HCEC 1CT (cell line): ENCODE measurements around the gene RPS17.
"Not testable (repeated sequence)": the region's sequence is repeated elsewhere in the genome, so short reads cannot be mapped to it uniquely, and the experiment has no call there.

Experiments used
- DNase-seq: peaks from one replicate; pipeline ENCODE4 v3.0.0-alpha.2; 2017

RPS17 gene

GRCh38 chr15:82545002-82545401 lies 4.7 kb upstream of the RPS17 start:
- DNase-seq = no peak

DNA sequence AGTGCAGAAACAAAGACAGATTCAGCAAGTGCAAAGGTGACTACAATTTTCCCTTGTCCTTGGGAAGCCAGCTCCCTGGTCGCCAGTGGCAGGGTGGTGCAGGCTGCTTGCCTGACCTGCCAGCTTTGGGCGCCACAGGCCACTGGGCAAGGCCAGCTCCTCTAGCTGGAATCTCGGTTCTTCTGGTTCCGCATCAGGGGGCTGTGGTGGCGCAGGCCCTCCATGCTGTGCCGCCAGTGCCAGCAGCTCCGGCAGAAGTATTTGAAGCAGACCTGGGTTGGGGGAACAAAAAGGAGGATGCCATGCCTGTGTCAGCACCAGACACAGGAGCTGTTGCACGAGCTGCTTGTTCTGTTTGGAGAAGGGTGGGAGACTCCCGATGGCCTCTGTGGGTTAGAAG lies 4.2 kb upstream of the RPS17 start:
- DNase-seq = no peak

- no peak for DNase-seq
These were observed 2.9 kb upstream of the RPS17 start for GRCh38 chr15:82543160-82543559.

GRCh38 chr15:82540984-82541431 lies 751 bp upstream of the RPS17 start:
- no peak for DNase-seq

- DNase-seq = no peak
These were observed 584 bp downstream of the RPS17 start for GRCh38 chr15:82539691-82540054.

DNA sequence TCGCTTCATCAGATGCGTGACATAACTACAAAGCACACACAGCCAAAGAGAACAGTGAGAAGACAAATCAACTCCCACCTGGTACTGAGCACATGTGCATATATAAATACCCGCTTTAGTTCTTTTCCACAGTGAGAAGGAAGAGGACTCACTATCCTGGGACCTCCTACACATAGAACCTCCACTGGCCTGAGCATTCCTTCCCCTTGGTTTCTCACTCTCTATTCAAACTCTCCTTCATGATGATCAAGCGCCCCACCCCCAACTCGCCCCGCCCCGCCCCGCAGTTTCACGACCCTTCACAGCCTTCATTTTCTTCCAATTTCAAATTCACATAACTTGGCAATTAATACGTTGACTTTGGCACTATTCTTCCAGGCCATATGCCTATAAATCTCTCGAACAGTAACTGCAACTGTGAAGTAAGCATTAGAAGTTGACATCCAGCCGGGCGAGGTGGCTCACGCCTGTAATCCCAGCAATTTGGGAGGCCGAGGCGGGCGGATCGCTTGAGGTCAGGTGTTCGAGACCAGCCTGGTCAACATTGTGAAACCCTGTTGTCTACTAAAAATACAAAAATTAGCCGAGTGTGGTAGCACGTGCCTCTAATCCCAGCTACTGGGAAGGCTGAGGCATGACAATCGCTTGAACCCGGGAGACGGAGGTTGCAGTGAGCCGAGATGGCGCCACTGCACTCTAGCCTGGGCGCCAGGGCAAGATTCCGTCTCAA lies 1.1 kb downstream of the RPS17 start:
- DNase-seq = peak; percentile 15

DNA sequence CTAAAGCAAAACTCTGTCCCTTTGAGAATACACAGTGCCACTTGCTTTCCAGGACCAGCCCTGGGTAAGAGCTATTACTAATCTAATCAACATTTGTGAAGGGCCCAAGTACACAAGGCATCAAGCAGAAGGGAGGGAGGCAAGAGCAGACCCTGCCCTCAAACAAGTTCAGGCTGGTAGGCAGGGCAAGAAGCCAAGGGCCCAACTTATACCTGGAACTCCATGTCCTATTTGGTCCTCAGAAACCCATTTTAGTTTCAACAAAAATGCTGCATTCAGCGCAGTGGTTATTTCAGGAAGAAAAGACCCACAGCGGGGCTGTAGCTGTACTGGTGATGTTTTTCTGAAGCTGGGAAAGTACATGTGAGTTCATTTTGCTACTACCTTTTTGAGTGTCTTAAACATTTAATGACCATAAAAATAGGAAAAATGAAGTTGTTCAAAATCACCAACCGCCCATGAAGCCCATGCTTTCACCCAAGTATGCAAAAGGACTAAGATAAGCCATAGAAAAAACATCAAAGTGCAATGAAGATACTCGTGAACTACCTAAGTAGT lies 2.8 kb downstream of the RPS17 start:
- no peak for DNase-seq

- DNase-seq = no peak
These were observed 3.6 kb downstream of the RPS17 start for GRCh38 chr15:82536409-82537350.

DNA sequence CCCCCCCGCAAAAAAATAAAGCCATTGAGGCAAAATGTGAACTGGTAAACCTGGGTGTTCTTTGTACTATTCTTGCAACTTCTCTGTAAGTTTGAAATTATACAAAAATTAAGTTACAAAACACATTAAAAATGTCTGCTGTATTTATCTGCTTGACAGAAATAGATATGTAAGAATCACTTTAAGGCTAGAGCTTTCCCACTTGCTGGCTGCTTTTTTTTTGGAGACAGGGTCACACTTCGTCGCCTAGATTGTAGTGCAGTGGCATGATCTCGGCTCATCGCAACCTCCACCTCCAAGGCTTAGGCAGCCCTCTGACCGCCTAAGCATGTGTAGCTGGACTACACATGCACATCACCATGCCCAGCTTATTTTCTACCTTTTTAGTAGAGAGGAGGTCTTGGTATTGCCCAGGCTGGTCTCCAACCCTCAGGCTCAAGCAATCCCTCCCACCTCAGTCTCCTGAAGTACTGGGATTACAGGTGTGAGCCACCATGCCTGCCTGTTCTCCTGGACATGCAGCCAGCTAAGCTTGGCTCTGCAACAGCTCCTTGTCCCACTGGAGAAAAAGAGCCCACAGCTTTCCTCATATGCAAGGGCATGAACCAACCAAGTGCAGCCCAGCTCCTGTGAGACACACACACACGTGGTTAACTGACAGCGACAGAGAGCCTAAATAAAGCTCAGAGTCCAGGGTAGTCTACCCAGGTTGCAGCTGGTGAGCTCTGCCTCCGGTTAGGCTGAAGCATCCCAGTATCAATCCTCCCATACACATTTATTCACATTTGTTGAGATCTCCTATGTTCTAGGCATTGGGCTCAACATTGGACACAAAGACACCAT lies 4.5 kb downstream of the RPS17 start:
- DNase-seq = no peak

DNA sequence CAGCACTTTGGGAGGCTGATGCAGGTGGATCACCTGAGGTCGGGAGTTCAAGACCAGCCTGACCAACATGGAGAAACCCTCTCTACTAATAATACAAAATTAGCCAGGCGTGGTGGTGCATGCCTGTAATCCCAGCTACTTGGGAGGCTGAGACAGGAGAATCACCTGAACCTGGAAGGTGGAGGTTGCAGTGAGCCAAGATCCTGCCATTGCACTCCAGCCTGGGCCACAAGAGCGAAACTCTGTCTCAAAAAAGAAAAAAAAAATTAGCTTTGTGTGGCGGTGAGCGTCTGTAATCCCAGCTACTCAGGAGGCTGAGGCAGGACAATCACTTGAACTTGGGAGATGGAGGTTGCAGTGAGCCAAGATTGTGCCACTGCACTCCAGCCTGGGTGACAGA lies 5.1 kb downstream of the RPS17 start:
- DNase-seq = not testable (repeated sequence)

GRCh38 chr15:82534457-82534861 lies 5.8 kb downstream of the RPS17 start:
- not testable (repeated sequence) for DNase-seq

GRCh38 chr15:82533801-82534200 lies 6.5 kb downstream of the RPS17 start:
- DNase-seq = no peak

- no peak for DNase-seq
These were observed 7.2 kb downstream of the RPS17 start for GRCh38 chr15:82532991-82533481.

- DNase-seq = no peak
These were observed 7.8 kb downstream of the RPS17 start for GRCh38 chr15:82532383-82532990.

DNA sequence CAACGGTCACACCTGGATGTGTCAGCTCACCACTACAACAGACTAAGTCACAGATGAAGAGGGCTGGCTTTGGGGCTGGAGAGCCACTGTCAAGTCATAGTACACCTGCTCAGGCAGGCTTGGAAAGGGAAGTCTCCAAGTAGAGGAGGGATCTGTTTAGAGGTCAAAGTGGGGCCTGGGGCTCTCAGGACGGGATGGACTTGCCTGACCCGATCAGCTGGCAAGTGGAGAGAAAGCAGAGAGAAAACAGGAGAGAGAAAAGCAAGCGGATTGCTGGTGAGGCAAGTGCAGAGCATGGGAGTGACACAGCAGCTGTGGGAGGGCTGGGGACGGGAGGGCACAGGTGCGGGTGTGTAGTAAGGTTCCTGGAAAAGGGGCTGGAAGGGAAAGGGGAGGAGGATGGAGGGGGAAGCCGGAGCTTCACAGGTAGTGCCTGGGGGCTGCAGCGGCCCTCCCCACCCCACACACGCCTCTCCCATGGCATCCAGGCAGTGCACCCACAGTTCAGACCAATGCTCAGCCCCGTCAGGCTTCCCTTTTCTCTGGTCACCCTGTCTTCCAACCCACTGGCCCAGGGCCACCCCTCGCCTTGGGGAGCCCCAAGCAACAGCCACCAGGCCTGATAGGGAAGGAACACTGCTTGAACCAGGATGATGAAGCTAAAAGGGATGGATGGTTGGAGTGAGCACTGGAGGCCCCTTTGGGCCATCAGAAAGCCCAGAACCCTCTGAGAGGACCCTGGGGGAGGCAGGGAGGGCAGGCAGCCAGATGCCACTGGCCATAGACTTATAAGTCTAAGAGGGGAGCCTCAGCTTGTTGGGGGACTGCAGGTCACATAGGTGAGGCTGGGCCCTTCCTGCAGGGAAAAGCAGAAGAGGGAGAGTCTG lies 8.5 kb downstream of the RPS17 start:
- no peak for DNase-seq

DNA sequence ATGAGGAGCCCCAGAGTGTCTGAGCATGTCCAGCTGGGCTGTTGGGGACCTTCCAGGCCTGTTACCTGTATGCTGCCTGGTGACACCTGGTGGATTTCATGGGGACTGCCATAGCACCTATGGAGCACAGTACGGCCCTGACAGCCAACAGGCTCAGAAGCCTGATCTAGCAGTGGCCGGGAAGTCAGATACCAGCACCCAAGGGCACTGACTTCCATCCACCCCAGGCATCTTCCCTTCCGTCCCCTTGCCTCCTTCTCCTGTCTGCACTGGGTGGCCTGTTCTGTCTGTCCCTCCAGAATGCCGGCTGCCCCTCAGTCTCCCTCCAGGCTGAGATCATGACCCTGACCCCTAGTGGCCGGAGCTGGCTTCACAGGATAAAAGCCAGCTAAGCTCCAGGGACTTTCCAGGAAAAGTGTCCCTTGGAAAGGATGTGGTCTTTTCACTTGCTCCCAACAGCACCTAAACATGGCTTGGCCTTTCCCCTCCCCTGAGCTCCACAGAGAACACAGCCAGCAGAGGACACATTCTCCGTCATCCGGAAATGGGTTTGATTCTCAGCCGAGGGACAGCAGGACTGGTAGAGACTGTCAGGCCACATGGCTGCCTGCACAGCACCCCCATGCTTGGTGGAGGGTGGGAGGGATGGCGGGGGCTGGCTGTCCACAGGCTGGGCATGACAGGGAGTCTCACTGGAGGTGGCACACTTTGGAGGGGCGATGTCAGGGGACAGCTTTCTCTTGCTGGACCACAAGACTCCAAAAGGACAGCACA lies 9.5 kb downstream of the RPS17 start:
- DNase-seq = peak; percentile 46

GRCh38 chr15:82530006-82530405 lies 10.3 kb downstream of the RPS17 start:
- DNase-seq = no peak

GRCh38 chr15:82513587-82513986 lies 26.7 kb downstream of the RPS17 start:
- not testable (repeated sequence) for DNase-seq

GRCh38 chr15:82507693-82508092 lies 32.6 kb downstream of the RPS17 start:
- not testable (repeated sequence) for DNase-seq

DNA sequence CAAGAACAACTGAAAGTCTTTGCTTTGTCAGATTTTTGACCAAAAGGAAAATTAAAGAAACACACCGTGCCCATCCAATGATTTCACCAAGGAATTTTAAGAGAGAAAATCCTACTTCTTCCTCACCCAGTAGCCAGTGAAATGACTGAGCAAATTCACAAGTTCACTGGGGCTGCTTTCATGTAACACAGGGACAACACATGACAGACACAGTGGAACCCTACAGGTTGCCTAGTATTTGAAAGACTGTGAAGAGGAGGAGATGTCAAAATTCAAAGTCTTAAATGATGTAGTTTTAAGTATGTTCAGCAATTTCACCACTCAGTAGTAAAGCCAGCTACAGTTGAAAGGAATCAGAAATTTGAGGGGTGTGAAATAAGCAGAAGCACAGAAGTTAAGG lies 33.2 kb downstream of the RPS17 start:
- DNase-seq = not testable (repeated sequence)
